ENCODE results near the gene SSBP3.
"Not testable (repeated sequence)": the region's sequence is repeated elsewhere in the genome, so short reads cannot be mapped to it uniquely, and the experiment has no call there.

The SSBP3 gene

GRCh38 chr1:54406339-54407153 is at the start of gene SSBP3:
Gene SSBP3 (minus strand): TSS chr1:54406394.
- TF ChIP-seq, protein P1, sequence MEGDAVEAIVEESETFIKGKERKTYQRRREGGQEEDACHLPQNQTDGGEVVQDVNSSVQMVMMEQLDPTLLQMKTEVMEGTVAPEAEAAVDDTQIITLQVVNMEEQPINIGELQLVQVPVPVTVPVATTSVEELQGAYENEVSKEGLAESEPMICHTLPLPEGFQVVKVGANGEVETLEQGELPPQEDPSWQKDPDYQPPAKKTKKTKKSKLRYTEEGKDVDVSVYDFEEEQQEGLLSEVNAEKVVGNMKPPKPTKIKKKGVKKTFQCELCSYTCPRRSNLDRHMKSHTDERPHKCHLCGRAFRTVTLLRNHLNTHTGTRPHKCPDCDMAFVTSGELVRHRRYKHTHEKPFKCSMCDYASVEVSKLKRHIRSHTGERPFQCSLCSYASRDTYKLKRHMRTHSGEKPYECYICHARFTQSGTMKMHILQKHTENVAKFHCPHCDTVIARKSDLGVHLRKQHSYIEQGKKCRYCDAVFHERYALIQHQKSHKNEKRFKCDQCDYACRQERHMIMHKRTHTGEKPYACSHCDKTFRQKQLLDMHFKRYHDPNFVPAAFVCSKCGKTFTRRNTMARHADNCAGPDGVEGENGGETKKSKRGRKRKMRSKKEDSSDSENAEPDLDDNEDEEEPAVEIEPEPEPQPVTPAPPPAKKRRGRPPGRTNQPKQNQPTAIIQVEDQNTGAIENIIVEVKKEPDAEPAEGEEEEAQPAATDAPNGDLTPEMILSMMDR (conservative IDR thresholded peaks at IDR 0.05; ENCODE audit: low read depth, low read length): no peak
- DNase-seq (ENCODE audit: low read depth): peak; percentile 94
- peak within 1 kb of the TSS; percentile 77 for H3K4me3 ChIP-seq (ENCODE audit: low read depth, low read length)

DNA sequence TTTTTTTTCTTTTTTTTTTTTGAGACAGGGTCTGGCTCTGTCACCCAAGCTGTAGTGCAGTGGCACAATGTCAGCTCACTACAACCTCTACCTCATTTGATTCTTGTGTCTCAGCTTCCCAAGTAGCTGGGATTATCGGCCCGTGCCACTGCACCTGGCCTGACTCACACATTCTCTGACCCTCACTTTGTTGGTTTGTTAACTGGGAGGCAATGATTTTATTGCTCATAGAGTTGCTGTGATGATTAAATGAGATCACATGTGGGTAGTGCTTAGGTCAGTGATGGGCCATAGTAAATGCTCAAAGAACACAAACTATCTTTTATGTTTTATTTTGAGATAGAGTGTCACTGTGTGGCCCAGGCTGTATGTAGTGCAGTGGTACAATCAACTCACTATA is 47.3 kb upstream of the SSBP3 start:
- no peak for DNase-seq (ENCODE audit: low read depth)
- no peak overlapping the region for H3K4me3 ChIP-seq (ENCODE audit: low read depth, low read length)
- TF ChIP-seq, protein P1 (conservative IDR thresholded peaks at IDR 0.05; ENCODE audit: low read depth, low read length): no peak

GRCh38 chr1:54453022-54453421 is 46.8 kb upstream of the SSBP3 start:
- H3K4me3 ChIP-seq (ENCODE audit: low read depth, low read length): no peak overlapping the region
- TF ChIP-seq, protein P1 (conservative IDR thresholded peaks at IDR 0.05; ENCODE audit: low read depth, low read length): no peak
- no peak for DNase-seq (ENCODE audit: low read depth)

- not testable (repeated sequence) for H3K4me3 ChIP-seq (ENCODE audit: low read depth, low read length); DNase-seq (ENCODE audit: low read depth)
Observed at GRCh38 chr1:54449431-54449830, 43.2 kb upstream of the SSBP3 start.

DNA sequence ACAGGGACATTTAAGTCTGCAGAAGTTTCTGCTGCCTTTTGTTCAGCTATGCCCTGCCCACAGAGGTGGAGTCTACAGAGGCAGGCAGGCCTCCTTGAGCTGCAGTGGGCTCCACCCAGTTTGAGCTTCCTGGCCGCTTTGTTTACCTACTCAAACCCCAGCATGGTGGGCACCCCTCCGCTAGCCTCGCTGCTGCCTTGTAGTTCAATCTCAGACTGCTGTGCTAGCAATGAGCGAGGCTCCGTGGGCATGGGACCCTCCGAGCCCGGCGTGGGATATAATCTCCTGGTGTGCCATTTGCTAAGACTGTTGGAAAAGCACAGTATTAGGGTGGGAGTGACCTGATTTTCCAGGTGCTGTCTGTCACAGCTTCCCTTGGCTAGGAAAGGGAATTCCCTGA is 42.6 kb upstream of the SSBP3 start:
- DNase-seq (ENCODE audit: low read depth); H3K4me3 ChIP-seq (ENCODE audit: low read depth, low read length): not testable (repeated sequence)

- H3K4me3 ChIP-seq (ENCODE audit: low read depth, low read length); DNase-seq (ENCODE audit: low read depth): not testable (repeated sequence)
Observed at GRCh38 chr1:54447081-54447480, 40.9 kb upstream of the SSBP3 start.

- TF ChIP-seq, protein P1 (conservative IDR thresholded peaks at IDR 0.05; ENCODE audit: low read depth, low read length): no peak
- no peak for DNase-seq (ENCODE audit: low read depth)
- H3K4me3 ChIP-seq (ENCODE audit: low read depth, low read length): no peak overlapping the region
Observed at GRCh38 chr1:54442185-54442584, 36.0 kb upstream of the SSBP3 start.

GRCh38 chr1:54439550-54440223 is 33.5 kb upstream of the SSBP3 start:
- TF ChIP-seq, protein P1 (conservative IDR thresholded peaks at IDR 0.05; ENCODE audit: low read depth, low read length): no peak
- no peak for DNase-seq (ENCODE audit: low read depth)
- H3K4me3 ChIP-seq (ENCODE audit: low read depth, low read length): no peak overlapping the region
